Thoracic aorta (tissue), 2 donors: ENCODE data around the gene CAPN5. TPM values are rescaled to one million over a fixed set of nuclear protein-coding genes. Genes with fewer than 3 reads are reported as not detected.

Experiments
- ATAC-seq: fragments of 150-250 bp; one replicate; pipeline ENCODE4 v1.8.0; 2017; ENCODE audit warnings: low read depth; ENCODE audit not compliant: insufficient number of reproducible peaks, low FRiP score
- DNase-seq: peaks from one replicate; pipeline ENCODE4 v3.0.0-alpha.2; 2020; ENCODE audit warnings: low spot score
- H3K27ac ChIP-seq, 2 donors: fragments of 200-600 bp; sonication (generic); 1 replicate in 1 of 2; 2 replicates in 1 of 2; pipeline ENCODE4 v1.5.1; 2016; ENCODE audit warnings: mild to moderate bottlenecking in 2 of 2, moderate library complexity in 2 of 2
- H3K27me3 ChIP-seq: fragments of 200-600 bp; sonication (generic); replicated peaks from 2 replicates; pipeline ENCODE4 v1.6.0; 2016; ENCODE audit warnings: mild to moderate bottlenecking; ENCODE audit not compliant: insufficient read depth
- H3K36me3 ChIP-seq: fragments of 200-600 bp; sonication (generic); one replicate; pipeline ENCODE4 v1.5.1; 2016
- H3K4me1 ChIP-seq, 2 donors: fragments of 200-600 bp; sonication (generic); 1 replicate in 1 of 2; 2 replicates in 1 of 2; pipeline versions ENCODE4 v1.5.1 to v1.6.0; 2016; ENCODE audit warnings: low read depth in 2 of 2, mild to moderate bottlenecking in 1 of 2; ENCODE audit not compliant: control insufficient read depth in 1 of 2
- H3K4me3 ChIP-seq: fragments of 200-600 bp; sonication (generic); 2 replicates; pipeline ENCODE4 v1.5.1; 2016; ENCODE audit warnings: mild to moderate bottlenecking
- H3K9me3 ChIP-seq: fragments of 200-600 bp; sonication (generic); 2 replicates; pipeline ENCODE4 v1.5.1; 2016
- total RNA-seq, 2 donors: library from RNA; depleted of rRNA; stranded (reverse); fragments of >200 nt; gene quantifications; one replicate each; pipeline versions ENCODE4 v1.1.0 to v1.2.3, GENCODE V29; 2016
- TF ChIP-seq, protein P1 (sequence below): fragments of 200-600 bp; sonication (generic); IDR thresholded peaks from one replicate; pipeline ENCODE4 v1.5.1; 2019; ENCODE audit warnings: antibody characterized with exemption

Gene CAPN5
- total RNA-seq, 2 donors from 2014 or later, result 9.5 to 20.8 TPM

DNA sequence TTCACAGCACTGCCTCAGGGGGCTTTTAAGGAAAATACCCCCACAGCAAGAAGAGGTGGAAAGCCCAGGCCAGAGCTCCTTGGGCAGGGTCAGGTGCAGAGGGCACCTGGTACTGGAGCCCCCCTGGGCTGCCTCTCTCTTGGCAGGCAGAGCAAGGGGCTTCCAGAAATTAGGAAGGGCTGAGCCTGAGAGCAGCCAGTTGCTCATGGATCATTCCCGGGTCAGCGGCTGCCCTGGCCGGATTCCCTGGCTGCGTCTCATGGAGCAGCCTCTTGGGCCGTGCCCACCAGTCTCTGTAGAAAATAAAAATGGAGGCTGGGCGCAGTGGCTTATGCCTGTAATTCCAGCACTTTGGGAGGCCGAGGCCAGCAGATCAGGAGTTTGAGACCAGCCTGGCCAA, 25.6 kb downstream of the CAPN5 start:
- no peak for ATAC-seq
- Histone ChIP-seq H3K27me3 (no peaks in the 10 kb centered on the region), H3K9me3 (no peaks in the 10 kb centered on the region), H3K36me3 (no peaks in the 10 kb centered on the region), H3K4me3 (no peak overlapping the region), H3K4me1 (no peaks in the 10 kb centered on the region), H3K27ac (no peak overlapping the region)
- TF ChIP-seq, protein P1, sequence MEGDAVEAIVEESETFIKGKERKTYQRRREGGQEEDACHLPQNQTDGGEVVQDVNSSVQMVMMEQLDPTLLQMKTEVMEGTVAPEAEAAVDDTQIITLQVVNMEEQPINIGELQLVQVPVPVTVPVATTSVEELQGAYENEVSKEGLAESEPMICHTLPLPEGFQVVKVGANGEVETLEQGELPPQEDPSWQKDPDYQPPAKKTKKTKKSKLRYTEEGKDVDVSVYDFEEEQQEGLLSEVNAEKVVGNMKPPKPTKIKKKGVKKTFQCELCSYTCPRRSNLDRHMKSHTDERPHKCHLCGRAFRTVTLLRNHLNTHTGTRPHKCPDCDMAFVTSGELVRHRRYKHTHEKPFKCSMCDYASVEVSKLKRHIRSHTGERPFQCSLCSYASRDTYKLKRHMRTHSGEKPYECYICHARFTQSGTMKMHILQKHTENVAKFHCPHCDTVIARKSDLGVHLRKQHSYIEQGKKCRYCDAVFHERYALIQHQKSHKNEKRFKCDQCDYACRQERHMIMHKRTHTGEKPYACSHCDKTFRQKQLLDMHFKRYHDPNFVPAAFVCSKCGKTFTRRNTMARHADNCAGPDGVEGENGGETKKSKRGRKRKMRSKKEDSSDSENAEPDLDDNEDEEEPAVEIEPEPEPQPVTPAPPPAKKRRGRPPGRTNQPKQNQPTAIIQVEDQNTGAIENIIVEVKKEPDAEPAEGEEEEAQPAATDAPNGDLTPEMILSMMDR, result no peak
- DNase-seq, result no peak

DNA sequence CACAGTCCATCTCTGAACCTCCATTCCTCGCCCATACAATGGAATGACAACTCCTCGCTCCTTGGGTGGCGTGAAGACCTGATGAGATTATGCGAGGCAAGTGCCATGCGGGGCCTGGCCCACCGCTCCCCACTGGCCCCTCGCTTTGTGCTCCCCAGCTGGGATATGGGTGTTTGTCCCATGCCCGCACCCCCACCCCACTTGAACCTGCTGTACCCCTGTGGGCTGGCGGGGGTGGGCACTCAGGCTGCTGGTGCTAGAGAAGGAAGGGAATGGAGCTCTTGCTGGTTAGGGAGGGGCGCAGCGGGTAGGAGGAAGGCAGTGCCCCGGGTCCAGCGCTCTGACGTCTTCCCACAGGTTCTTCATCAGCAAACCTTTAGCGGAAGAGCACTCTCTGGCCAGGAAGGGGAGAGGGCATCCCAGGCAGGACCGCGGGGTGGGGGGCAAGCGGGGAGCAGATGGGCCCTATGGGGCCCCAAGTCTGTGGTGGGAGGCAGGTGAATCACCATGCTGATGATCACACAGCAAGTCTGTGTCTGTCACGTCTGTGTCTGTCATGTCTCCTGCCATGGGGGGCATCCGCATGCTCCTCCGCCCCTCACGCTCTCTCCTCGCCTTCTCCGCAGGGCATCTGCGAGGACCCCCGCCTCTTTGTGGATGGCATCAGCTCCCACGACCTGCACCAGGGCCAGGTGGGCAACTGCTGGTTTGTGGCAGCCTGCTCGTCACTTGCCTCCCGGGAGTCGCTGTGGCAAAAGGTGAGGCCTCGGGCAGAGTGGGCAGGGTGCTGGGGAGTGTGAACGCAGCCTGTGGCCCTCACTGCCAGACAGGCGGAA, 26.5 kb downstream of the CAPN5 start:
- H3K27ac ChIP-seq, result no peak overlapping the region
- no peak overlapping the region for H3K4me3 ChIP-seq
- no peak for ATAC-seq
- H3K36me3 ChIP-seq, result no peaks in the 10 kb centered on the region
- H3K9me3 ChIP-seq, result no peaks in the 10 kb centered on the region
- no peaks in the 10 kb centered on the region for H3K4me1 ChIP-seq
- TF ChIP-seq, protein P1, result no peak
- no peaks in the 10 kb centered on the region for H3K27me3 ChIP-seq
- DNase-seq, result no peak

DNA sequence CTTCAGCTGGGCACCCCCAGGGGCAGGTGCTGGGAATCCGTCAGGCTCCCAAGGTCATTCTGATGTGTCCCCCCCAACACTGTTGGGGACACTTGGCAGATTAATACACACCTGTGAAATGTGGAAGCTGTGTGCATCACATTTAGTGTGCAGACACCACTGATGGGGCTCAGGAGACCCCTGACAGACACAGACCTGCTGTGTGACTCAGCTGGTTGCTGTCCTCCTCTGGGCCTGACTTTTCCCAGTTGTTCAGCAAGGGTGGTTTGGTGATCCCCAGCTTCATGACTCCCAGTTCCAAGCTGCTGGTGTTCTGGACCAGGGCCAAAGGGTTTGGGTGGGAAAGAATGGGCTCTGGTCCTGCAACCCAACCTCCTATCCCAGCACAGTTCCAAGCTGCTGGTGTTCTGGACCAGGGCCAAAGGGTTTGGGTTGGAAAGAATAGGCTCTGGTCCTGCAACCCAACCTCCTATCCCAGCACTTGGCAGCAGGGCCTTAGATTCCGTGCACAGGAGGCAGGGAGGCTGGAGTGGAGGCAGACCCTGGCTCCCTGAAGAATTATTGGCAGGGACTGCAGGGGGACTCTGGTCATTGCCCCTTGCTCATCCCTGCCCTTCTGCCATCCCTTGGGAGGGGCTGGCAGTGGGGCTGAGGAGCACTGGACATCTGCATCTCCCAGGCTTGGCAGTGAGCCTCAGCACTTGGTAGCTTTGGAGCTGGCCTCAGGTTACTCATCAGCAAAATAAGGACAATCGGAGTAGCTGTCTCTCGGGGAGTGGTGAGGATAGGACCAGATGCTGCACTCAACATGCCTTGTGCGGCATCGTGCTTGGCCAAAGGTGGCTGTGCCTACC, 27.4 kb downstream of the CAPN5 start:
- DNase-seq (no peak), ATAC-seq (no peak)
- TF ChIP-seq, protein P1, result no peak
- H3K4me1 ChIP-seq, result no peaks in the 10 kb centered on the region
- H3K27ac ChIP-seq, result no peak overlapping the region
- no peak overlapping the region for H3K4me3 ChIP-seq
- H3K36me3 ChIP-seq, result no peaks in the 10 kb centered on the region
- H3K27me3 ChIP-seq, result no peaks in the 10 kb centered on the region
- no peaks in the 10 kb centered on the region for H3K9me3 ChIP-seq

DNA sequence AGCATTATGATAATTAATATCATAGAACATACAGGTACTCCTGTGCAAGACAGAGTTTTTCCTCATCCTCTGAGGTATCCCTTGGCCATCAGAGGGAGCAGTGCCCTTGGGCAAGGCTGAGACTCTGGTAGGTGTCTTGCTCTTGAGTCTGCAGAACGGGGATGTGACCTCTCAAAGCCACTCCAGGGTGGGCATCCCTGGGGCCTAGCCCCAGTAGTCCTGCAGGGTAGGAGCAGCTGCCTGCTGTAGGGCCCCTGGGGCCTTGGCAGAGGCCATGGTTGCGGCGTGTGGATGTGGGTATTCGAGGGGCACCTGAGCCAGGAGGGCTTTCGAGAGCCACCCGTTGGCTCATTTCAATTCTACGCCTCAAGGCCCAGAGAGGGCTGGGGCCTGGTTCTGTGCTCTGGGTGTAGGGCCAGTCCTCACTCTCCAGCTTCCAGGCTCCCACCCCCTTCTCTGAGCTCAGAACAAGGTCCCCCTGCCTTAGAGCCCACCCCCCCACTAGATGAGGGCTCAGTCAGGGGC, 28.1 kb downstream of the CAPN5 start:
- H3K27me3 ChIP-seq, result no peaks in the 10 kb centered on the region
- no peak for DNase-seq
- no peaks in the 10 kb centered on the region for H3K4me1 ChIP-seq
- no peaks in the 10 kb centered on the region for H3K9me3 ChIP-seq
- no peaks in the 10 kb centered on the region for H3K36me3 ChIP-seq
- H3K27ac ChIP-seq, result no peak overlapping the region
- TF ChIP-seq, protein P1, result no peak
- no peak overlapping the region for H3K4me3 ChIP-seq
- no peak for ATAC-seq
